PC-3 (cell line): ENCODE measurements around the gene ABCG1. TPM values are rescaled to one million over a fixed set of nuclear protein-coding genes. Genes with fewer than 3 reads are reported as not detected.

Experiments used
- ATAC-seq: fragments of 200-7000 bp; cut with Tn5 transposase; 2 replicates; pipeline ENCODE4 v1.9.1; 2020; ENCODE audit warnings: mild to moderate bottlenecking, moderate library complexity
- BruUV-seq: library from RNA; stranded (reverse); fragments of 400-500 nt; replicated peaks from 2 replicates; lab custom pipeline; 2021; lab: Mats Ljungman, UMichigan
- CTCF ChIA-PET: fragments of 300-600 bp; sonication (Branson Sonifier 250); formaldehyde crosslinking; loops from one replicate; lab custom pipeline; 2022; ENCODE audit warnings: antibody characterized with exemption; lab: Charles Lee
- POLR2A ChIA-PET: fragments of 300-600 bp; sonication (Branson Sonifier 250); formaldehyde crosslinking; loops from one replicate; lab custom pipeline; 2022; ENCODE audit warnings: antibody characterized with exemption; ENCODE audit not compliant: unreplicated experiment; lab: Charles Lee
- DNase-seq: peaks from one replicate; pipeline ENCODE4 v3.0.0-alpha.2; 2015
- H2AFZ ChIP-seq: fragments of 300-600 bp; sonication (generic); 2 replicates; pipeline ENCODE4 v1.6.0; 2016; ENCODE audit warnings: antibody characterized with exemption, low read length
- H3F3A ChIP-seq: fragments of 300-600 bp; sonication (generic); one replicate; pipeline ENCODE4 v1.6.0; 2017; ENCODE audit warnings: antibody characterized with exemption, low read length, control low read depth, mild to moderate bottlenecking; ENCODE audit not compliant: unreplicated experiment
- H3K27ac ChIP-seq: fragments of 300-600 bp; sonication (generic); 2 replicates; pipeline ENCODE4 v1.5.1; 2016; ENCODE audit warnings: mild to moderate bottlenecking, low read length
- H3K27me3 ChIP-seq: fragments of 300-600 bp; sonication (generic); 2 replicates; pipeline ENCODE4 v1.6.1; 2016; ENCODE audit warnings: low read length, mixed read lengths
- H3K36me3 ChIP-seq: fragments of 300-600 bp; sonication (generic); 2 replicates; pipeline ENCODE4 v1.6.1; 2016; ENCODE audit warnings: low read depth, mixed run types, low read length, mixed read lengths
- H3K4me1 ChIP-seq: fragments of 300-600 bp; sonication (generic); 2 replicates; pipeline ENCODE4 v1.5.1; 2016; ENCODE audit warnings: low read length; ENCODE audit not compliant: insufficient read depth
- H3K4me2 ChIP-seq: fragments of 300-600 bp; sonication (generic); 2 replicates; pipeline ENCODE4 v1.6.0; 2016; ENCODE audit warnings: low read length
- H3K4me3 ChIP-seq: fragments of 300-600 bp; sonication (generic); 2 replicates; pipeline ENCODE4 v1.5.1; 2016; ENCODE audit warnings: mild to moderate bottlenecking, low read length, mixed read lengths
- H3K79me2 ChIP-seq: fragments of 300-600 bp; sonication (generic); 2 replicates; pipeline ENCODE4 v1.6.1; 2017; ENCODE audit warnings: low read length, mixed read lengths
- H3K9ac ChIP-seq: fragments of 300-600 bp; sonication (generic); 2 replicates; pipeline ENCODE4 v1.6.0; 2016; ENCODE audit warnings: mild to moderate bottlenecking, low read length
- H3K9me2 ChIP-seq: fragments of 300-600 bp; sonication (generic); replicated peaks from 2 replicates; pipeline ENCODE4 v1.6.1; 2016; ENCODE audit warnings: mixed run types, low read length, mixed read lengths
- H3K9me3 ChIP-seq: fragments of 300-600 bp; sonication (generic); 2 replicates; pipeline ENCODE4 v1.6.1; 2016; ENCODE audit warnings: low read length, mixed read lengths
- H4K20me1 ChIP-seq: fragments of 300-600 bp; sonication (generic); 2 replicates; pipeline ENCODE4 v1.6.1; 2016; ENCODE audit warnings: low read length, mixed read lengths
- CTCF ChIP-seq: fragments of 300-600 bp; sonication (generic); conservative IDR thresholded peaks from 2 replicates; pipeline ENCODE4 v1.5.1; 2017; ENCODE audit warnings: antibody characterized with exemption, low read depth, mild to moderate bottlenecking, low read length
- EZH2 ChIP-seq: fragments of 300-600 bp; sonication (generic); IDR thresholded peaks from one replicate; pipeline ENCODE4 v1.6.1; 2017; ENCODE audit warnings: antibody characterized with exemption, mild to moderate bottlenecking, low read length; ENCODE audit not compliant: unreplicated experiment
- EZH2phosphoT487 ChIP-seq: fragments of 300-600 bp; sonication (generic); IDR thresholded peaks from 2 replicates; pipeline ENCODE4 v1.6.1; 2018; ENCODE audit warnings: mild to moderate bottlenecking, antibody characterized with exemption, low read length, borderline replicate concordance
- intact Hi-C: fragments of 100-400 bp; cut with micrococcal nuclease; formaldehyde crosslinking; loops from 2 replicates; pipeline ENCODE4 v1.9.0; 2023
- total RNA-seq: library from RNA; depleted of rRNA; stranded (reverse); fragments of >200 nt; gene quantifications from 2 replicates; pipeline ENCODE4 v1.2.3, GENCODE V29; 2014

The ABCG1 gene
- total RNA-seq, 1 experiment from 2014 or later, result 0.66 TPM

- no peaks in the 10 kb centered on the region for H3K36me3 ChIP-seq
- no TSS peak for BruUV-seq
- H3K79me2 ChIP-seq, result no peaks in the 10 kb centered on the region
- no peaks in the 10 kb centered on the region for H3K9me3 ChIP-seq
- no peak overlapping the region for H3K4me2 ChIP-seq
- peaks cover 9% of the 10 kb centered on the region for H3K4me1 ChIP-seq
- no peaks in the 10 kb centered on the region for H3K9me2 ChIP-seq
- no peaks in the 10 kb centered on the region for H3F3A ChIP-seq
- no peaks in the 10 kb centered on the region for H3K27me3 ChIP-seq
- H3K27ac ChIP-seq, result no peak overlapping the region
- ChIA-PET CTCF (no interaction called here), POLR2A (no interaction called here)
- intact Hi-C loops, result no loop called here
- DNase-seq (peak; percentile 9), ATAC-seq (no peak)
- H4K20me1 ChIP-seq, result no peaks in the 10 kb centered on the region
- no peak for TF ChIP-seq CTCF
- TF ChIP-seq EZH2phosphoT487, result no peak
- TF ChIP-seq EZH2, result no peak
- no peak overlapping the region for H2AFZ ChIP-seq
- H3K9ac ChIP-seq, result no peak overlapping the region
- no peak overlapping the region for H3K4me3 ChIP-seq
These were observed 25.2 kb upstream of the ABCG1 start for GRCh38 chr21:42193721-42194120.

GRCh38 chr21:42194863-42195262 is 24.1 kb upstream of the ABCG1 start:
- Histone ChIP-seq H2AFZ (no peak overlapping the region), H3K4me2 (no peak overlapping the region), H3K36me3 (no peaks in the 10 kb centered on the region), H3K4me3 (no peak overlapping the region), H3K9me3 (no peaks in the 10 kb centered on the region), H3K4me1 (peaks cover 20% of the 10 kb centered on the region), H4K20me1 (no peaks in the 10 kb centered on the region), H3K9ac (no peak overlapping the region), H3K27me3 (no peaks in the 10 kb centered on the region), H3F3A (no peaks in the 10 kb centered on the region), H3K9me2 (no peaks in the 10 kb centered on the region), H3K79me2 (no peaks in the 10 kb centered on the region), H3K27ac (no peak overlapping the region)
- no peak for TF ChIP-seq CTCF
- no peak for TF ChIP-seq EZH2
- TF ChIP-seq EZH2phosphoT487, result no peak
- ATAC-seq, result no peak
- POLR2A ChIA-PET, result no interaction called here
- CTCF ChIA-PET, result no interaction called here
- DNase-seq, result no peak
- intact Hi-C loops, result no loop called here
- no TSS peak for BruUV-seq

- no peak for ATAC-seq
- BruUV-seq, result no TSS peak
- no peak overlapping the region for H3K4me3 ChIP-seq
- no peaks in the 10 kb centered on the region for H3F3A ChIP-seq
- no peaks in the 10 kb centered on the region for H4K20me1 ChIP-seq
- H3K36me3 ChIP-seq, result no peaks in the 10 kb centered on the region
- no peaks in the 10 kb centered on the region for H3K27me3 ChIP-seq
- no peaks in the 10 kb centered on the region for H3K9me2 ChIP-seq
- H3K4me1 ChIP-seq, result peaks cover 22% of the 10 kb centered on the region
- H3K4me2 ChIP-seq, result no peak overlapping the region
- POLR2A ChIA-PET, result no interaction called here
- intact Hi-C loops, result no loop called here
- H3K9ac ChIP-seq, result no peak overlapping the region
- no peaks in the 10 kb centered on the region for H3K79me2 ChIP-seq
- DNase-seq, result no peak
- CTCF ChIA-PET, result no interaction called here
- H2AFZ ChIP-seq, result no peak overlapping the region
- TF ChIP-seq EZH2phosphoT487 (no peak), CTCF (no peak), EZH2 (no peak)
- H3K27ac ChIP-seq, result no peak overlapping the region
- H3K9me3 ChIP-seq, result no peaks in the 10 kb centered on the region
These were observed 23.4 kb upstream of the ABCG1 start for GRCh38 chr21:42195378-42196031.
